HG02623 (cell line): ENCODE measurements around the gene UGT2B10.
"Not testable (repeated sequence)": the region's sequence is repeated elsewhere in the genome, so short reads cannot be mapped to it uniquely, and the experiment has no call there.

ENCODE experiments used
- ATAC-seq: cut with Tn5 transposase; IDR thresholded peaks from one replicate; pipeline ENCODE4 v1.9.1; 2021; ENCODE audit warnings: moderate library complexity; ENCODE audit not compliant: unreplicated experiment

The UGT2B10 gene

GRCh38 chr4:68815617-68816409, at the start of gene UGT2B10:
Gene UGT2B10 (plus strand): TSS chr4:68815994. CDS start chr4:68816020, 26 bp downstream.
- ATAC-seq = not testable (repeated sequence)

GRCh38 chr4:68771836-68772235, 44.0 kb upstream of the UGT2B10 start:
- not testable (repeated sequence) for ATAC-seq

GRCh38 chr4:68773699-68774098, 42.1 kb upstream of the UGT2B10 start:
- ATAC-seq = no peak

GRCh38 chr4:68780232-68780631, 35.6 kb upstream of the UGT2B10 start:
- ATAC-seq = no peak

- ATAC-seq = no peak
Measured at GRCh38 chr4:68797048-68797447, 18.7 kb upstream of the UGT2B10 start.

- no peak for ATAC-seq
Measured at GRCh38 chr4:68797618-68798017, 18.2 kb upstream of the UGT2B10 start.

- ATAC-seq = no peak
Measured at GRCh38 chr4:68803013-68803412, 12.8 kb upstream of the UGT2B10 start.

GRCh38 chr4:68808060-68808459, 7.7 kb upstream of the UGT2B10 start:
- ATAC-seq = no peak

- ATAC-seq = no peak
Measured at GRCh38 chr4:68810919-68811318, 4.9 kb upstream of the UGT2B10 start.

- not testable (repeated sequence) for ATAC-seq
Measured at GRCh38 chr4:68816410-68817265, 844 bp downstream of the UGT2B10 start.

GRCh38 chr4:68817386-68817785, 1.6 kb downstream of the UGT2B10 start:
- no peak for ATAC-seq

- not testable (repeated sequence) for ATAC-seq
Measured at GRCh38 chr4:68818030-68818462, 2.3 kb downstream of the UGT2B10 start.

GRCh38 chr4:68831642-68832041, 15.8 kb downstream of the UGT2B10 start:
- no peak for ATAC-seq

- no peak for ATAC-seq
Measured at GRCh38 chr4:68850293-68850692, 34.5 kb downstream of the UGT2B10 start.

- ATAC-seq = no peak
Measured at GRCh38 chr4:68855771-68856170, 40.0 kb downstream of the UGT2B10 start.

GRCh38 chr4:68858039-68858438, 42.2 kb downstream of the UGT2B10 start:
- ATAC-seq = no peak

GRCh38 chr4:68859655-68860054, 43.9 kb downstream of the UGT2B10 start:
- no peak for ATAC-seq

GRCh38 chr4:68861057-68861456, 45.3 kb downstream of the UGT2B10 start:
- ATAC-seq = no peak

- no peak for ATAC-seq
Measured at GRCh38 chr4:68864438-68865187, 48.8 kb downstream of the UGT2B10 start.

- no peak for ATAC-seq
Measured at GRCh38 chr4:68865188-68865638, 49.4 kb downstream of the UGT2B10 start.

GRCh38 chr4:68865760-68866159, 50.0 kb downstream of the UGT2B10 start:
- no peak for ATAC-seq
